Subcutaneous abdominal adipose tissue (tissue), 5 donors: ENCODE measurements around the gene MAP3K2.
"Not testable (repeated sequence)": the region's sequence is repeated elsewhere in the genome, so short reads cannot be mapped to it uniquely, and the experiment has no call there.

Source experiments
- H3K27ac ChIP-seq: one replicate; pipeline ENCODE4 v1.7.0; 2013; ENCODE audit warnings: low read depth, mild to moderate bottlenecking, inconsistent platforms, low read length, moderate library complexity
- H3K27me3 ChIP-seq, 5 donors: one replicate each; pipeline ENCODE4 v1.7.0; 2013; ENCODE audit warnings: low read length in 5 of 5, inconsistent platforms in 1 of 5; ENCODE audit not compliant: control insufficient read depth in 5 of 5, insufficient read depth in 4 of 5
- H3K36me3 ChIP-seq, 5 donors: one replicate each; pipeline ENCODE4 v1.7.0; 2013; ENCODE audit warnings: low read length in 5 of 5; ENCODE audit not compliant: control insufficient read depth in 5 of 5, insufficient read depth in 5 of 5
- H3K4me1 ChIP-seq, 5 donors: one replicate each; pipeline ENCODE4 v1.7.0; 2013; ENCODE audit warnings: low read length in 5 of 5, mild to moderate bottlenecking in 3 of 5, moderate library complexity in 1 of 5; ENCODE audit not compliant: control insufficient read depth in 5 of 5, insufficient read depth in 5 of 5
- H3K4me3 ChIP-seq, 5 donors: one replicate each; pipeline ENCODE4 v1.7.0; 2013; ENCODE audit warnings: low read length in 5 of 5, low read depth in 1 of 5
- H3K9ac ChIP-seq, 5 donors: one replicate each; pipeline ENCODE4 v1.7.0; 2013; ENCODE audit warnings: low read length in 5 of 5, mild to moderate bottlenecking in 4 of 5, moderate library complexity in 3 of 5
- H3K9me3 ChIP-seq, 5 donors: one replicate each; pipeline ENCODE4 v1.7.0; 2013; ENCODE audit warnings: low read length in 5 of 5; ENCODE audit not compliant: control insufficient read depth in 5 of 5
- donor health status: healthy.
- donor health status: healthy.
- donor health status: healthy.
- donor health status: healthy.
- donor health status: healthy.

MAP3K2 gene

GRCh38 chr2:127361929-127362885, 25.6 kb downstream of the MAP3K2 start:
- Histone ChIP-seq H3K4me1 (peaks cover 0 to 9% (median 7%) of the 10 kb centered on the region in 5 donors), H3K9ac (no peak overlapping the region), H3K36me3 (no peaks in the 10 kb centered on the region), H3K4me3 (no peak overlapping the region), H3K27me3 (no peaks in the 10 kb centered on the region), H3K27ac (no peak overlapping the region), H3K9me3 (no peaks in the 10 kb centered on the region)

DNA sequence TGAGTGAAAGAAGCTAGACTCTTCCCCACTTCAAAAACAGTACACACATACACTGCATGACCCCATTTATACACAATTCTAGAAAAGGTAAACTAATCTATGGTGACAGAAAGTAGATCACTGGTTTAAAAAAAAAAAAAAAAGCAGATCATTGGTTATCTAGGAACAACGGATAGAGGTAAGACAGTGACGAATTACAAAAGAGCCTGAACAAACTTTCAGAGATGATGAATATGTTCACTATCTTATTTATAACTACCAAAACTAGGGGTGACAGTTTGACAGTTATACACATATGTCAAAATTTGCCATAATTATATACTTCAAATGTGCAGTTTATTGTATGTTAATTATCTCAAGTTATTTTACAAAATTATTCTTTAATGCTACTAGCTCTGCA, 27.5 kb downstream of the MAP3K2 start:
- H3K4me1 ChIP-seq: peaks cover 0 to 6% (median 3%) of the 10 kb centered on the region in 5 donors
- no peaks in the 10 kb centered on the region for H3K36me3 ChIP-seq
- no peak overlapping the region for H3K9ac ChIP-seq
- H3K9me3 ChIP-seq: no peaks in the 10 kb centered on the region
- no peak overlapping the region for H3K27ac ChIP-seq
- no peaks in the 10 kb centered on the region for H3K27me3 ChIP-seq
- no peak overlapping the region for H3K4me3 ChIP-seq

DNA sequence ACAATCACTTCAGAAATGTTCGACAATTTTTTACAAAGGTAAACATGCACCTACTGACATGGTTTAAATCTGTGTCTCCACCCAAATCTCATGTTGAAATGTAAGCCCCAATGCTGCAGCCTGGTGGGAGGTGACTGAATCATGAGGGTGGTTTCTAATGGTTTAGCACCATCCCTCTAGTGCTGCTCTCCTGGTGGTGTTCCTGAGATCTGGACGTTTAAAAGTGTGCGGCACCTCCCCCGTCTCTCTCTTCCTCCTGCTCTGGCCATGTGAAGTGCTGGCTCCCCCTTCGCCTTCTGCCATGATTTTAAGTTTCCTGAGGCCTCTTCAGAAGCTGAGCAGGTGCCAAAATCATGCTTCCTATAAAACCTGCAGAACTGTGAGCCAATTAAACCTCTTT, 28.3 kb downstream of the MAP3K2 start:
- Histone ChIP-seq H3K4me3 (no peak overlapping the region), H3K9me3 (no peaks in the 10 kb centered on the region), H3K9ac (no peak overlapping the region), H3K27me3 (no peaks in the 10 kb centered on the region), H3K4me1 (peaks cover 0 to 6% (median under 1%) of the 10 kb centered on the region in 5 donors), H3K36me3 (no peaks in the 10 kb centered on the region), H3K27ac (no peak overlapping the region)

GRCh38 chr2:127358971-127359370, 28.8 kb downstream of the MAP3K2 start:
- peaks cover 0 to 6% (median 5%) of the 10 kb centered on the region in 5 donors for H3K4me1 ChIP-seq
- H3K9ac ChIP-seq: no peak overlapping the region
- H3K4me3 ChIP-seq: no peak overlapping the region
- no peaks in the 10 kb centered on the region for H3K9me3 ChIP-seq
- H3K27me3 ChIP-seq: no peaks in the 10 kb centered on the region
- H3K36me3 ChIP-seq: no peaks in the 10 kb centered on the region
- H3K27ac ChIP-seq: no peak overlapping the region

- Histone ChIP-seq H3K27ac (no peak overlapping the region), H3K4me1 (peaks cover 0 to 6% (median 5%) of the 10 kb centered on the region in 5 donors)
These were observed 29.7 kb downstream of the MAP3K2 start for GRCh38 chr2:127358044-127358443.

DNA sequence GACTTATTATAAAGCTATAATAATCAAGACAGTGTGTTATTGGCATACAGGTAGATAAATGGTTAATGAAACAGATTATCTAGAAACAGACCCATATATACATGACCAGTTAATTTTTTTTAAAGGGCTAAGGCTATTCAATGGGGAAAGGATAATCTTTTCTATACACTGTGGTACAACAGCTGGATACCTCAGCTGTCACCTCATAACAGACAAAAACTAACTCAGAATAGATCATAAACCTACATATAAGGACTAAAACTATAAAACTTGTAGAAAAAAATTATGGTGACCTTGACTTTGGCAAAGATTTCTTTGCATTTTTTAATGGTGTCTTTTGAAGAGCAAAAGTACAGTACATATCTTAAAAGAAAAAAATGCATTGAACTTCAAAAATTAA, 30.2 kb downstream of the MAP3K2 start:
- H3K9ac ChIP-seq: no peak overlapping the region
- H3K27me3 ChIP-seq: no peaks in the 10 kb centered on the region
- H3K27ac ChIP-seq: no peak overlapping the region
- H3K9me3 ChIP-seq: no peaks in the 10 kb centered on the region
- H3K4me1 ChIP-seq: peaks cover 0 to 5% (median 4%) of the 10 kb centered on the region in 5 donors
- no peaks in the 10 kb centered on the region for H3K36me3 ChIP-seq
- H3K4me3 ChIP-seq: no peak overlapping the region

More at GRCh38 chr2:127358044-127358443, 29.7 kb downstream of the MAP3K2 start:
- no peak overlapping the region for H3K4me3 ChIP-seq
- H3K27me3 ChIP-seq: no peaks in the 10 kb centered on the region
- H3K9ac ChIP-seq: no peak overlapping the region
- H3K9me3 ChIP-seq: no peaks in the 10 kb centered on the region
- no peaks in the 10 kb centered on the region for H3K36me3 ChIP-seq

- no peak overlapping the region for H3K9ac ChIP-seq
- no peaks in the 10 kb centered on the region for H3K36me3 ChIP-seq
- no peak overlapping the region for H3K4me3 ChIP-seq
- no peaks in the 10 kb centered on the region for H3K9me3 ChIP-seq
- no peak overlapping the region for H3K27ac ChIP-seq
- H3K27me3 ChIP-seq: no peaks in the 10 kb centered on the region
- H3K4me1 ChIP-seq: peaks cover 0 to 10% (median 5%) of the 10 kb centered on the region in 5 donors
These were observed 31.2 kb downstream of the MAP3K2 start for GRCh38 chr2:127356531-127356930.

- no peaks in the 10 kb centered on the region for H3K36me3 ChIP-seq
- H3K9me3 ChIP-seq: no peaks in the 10 kb centered on the region
- peaks cover 0 to 17% (median 7%) of the 10 kb centered on the region in 5 donors for H3K4me1 ChIP-seq
- no peak overlapping the region for H3K4me3 ChIP-seq
- no peak overlapping the region for H3K9ac ChIP-seq
- no peaks in the 10 kb centered on the region for H3K27me3 ChIP-seq
- H3K27ac ChIP-seq: no peak overlapping the region
These were observed 32.3 kb downstream of the MAP3K2 start for GRCh38 chr2:127355407-127356008.

GRCh38 chr2:127353873-127354676, 33.7 kb downstream of the MAP3K2 start:
- not testable (repeated sequence) for H3K27ac ChIP-seq
- Histone ChIP-seq H3K4me1 (peaks cover 0 to 17% (median 7%) of the 10 kb centered on the region in 5 donors), H3K9ac (peak overlapping the region in 1 of 5 donors; percentile 32)

More at GRCh38 chr2:127353873-127354676, 33.7 kb downstream of the MAP3K2 start:
- not testable (repeated sequence) for H3K27me3 ChIP-seq, H3K4me3 ChIP-seq, H3K36me3 ChIP-seq, H3K9me3 ChIP-seq
